SJSA1 (cell line): ENCODE data around the gene TXNDC8. TPM values are rescaled to one million over a fixed set of nuclear protein-coding genes. Genes with fewer than 3 reads are reported as not detected.

Experiments
- DNase-seq, 2 experiments: peaks; one replicate each; pipeline ENCODE4 v3.0.0-alpha.2; 2015 to 2020; ENCODE audit warnings: low spot score in 2 of 2, low read depth in 1 of 2
- H3K27ac ChIP-seq: fragments of 250-450 bp; sonication (Bioruptor Pico); 2 replicates; pipeline ENCODE4 v1.5.1; 2020; ENCODE audit warnings: mild to moderate bottlenecking, moderate library complexity
- H3K27me3 ChIP-seq: fragments of 250-450 bp; sonication (Bioruptor Pico); replicated peaks from 2 replicates; pipeline ENCODE4 v1.5.1; 2020; ENCODE audit warnings: mild to moderate bottlenecking, moderate library complexity
- H3K36me3 ChIP-seq: fragments of 250-450 bp; sonication (Bioruptor Pico); 2 replicates; pipeline ENCODE4 v1.5.1; 2020; ENCODE audit warnings: mild to moderate bottlenecking
- H3K4me1 ChIP-seq: fragments of 250-450 bp; sonication (Bioruptor Pico); replicated peaks from 2 replicates; pipeline ENCODE4 v1.6.1; 2021; ENCODE audit warnings: mild to moderate bottlenecking
- H3K4me3 ChIP-seq: fragments of 250-450 bp; sonication (Bioruptor Pico); 2 replicates; pipeline ENCODE4 v1.5.1; 2020; ENCODE audit warnings: mild to moderate bottlenecking
- H3K9me3 ChIP-seq: fragments of 250-450 bp; sonication (Bioruptor Pico); replicated peaks from 2 replicates; pipeline ENCODE4 v1.5.1; 2020; ENCODE audit warnings: mild to moderate bottlenecking
- total RNA-seq: library from RNA; depleted of rRNA; stranded (reverse); fragments of >200 nt; shearing (Covaris generic); gene quantifications from 2 replicates; pipeline ENCODE4 v1.2.3, GENCODE V29; 2014

The TXNDC8 gene
- total RNA-seq, 1 experiment from 2014 or later = not detected

- no peak for DNase-seq
- Histone ChIP-seq H3K36me3 (no peaks in the 10 kb centered on the region), H3K4me3 (no peak overlapping the region), H3K4me1 (0 out of 2 replicates have a peak, but pooled peaks cover 4% of the 10 kb centered on the region), H3K27ac (no peak overlapping the region), H3K9me3 (no peaks in the 10 kb centered on the region), H3K27me3 (no peaks in the 10 kb centered on the region)
These were observed 55.0 kb downstream of the TXNDC8 start for GRCh38 chr9:110282739-110283081.

GRCh38 chr9:110282018-110282738 is 55.5 kb downstream of the TXNDC8 start:
- Histone ChIP-seq H3K9me3 (no peaks in the 10 kb centered on the region), H3K27ac (no peak overlapping the region)
- DNase-seq = no peak

GRCh38 chr9:110278080-110278707 is 59.5 kb downstream of the TXNDC8 start:
- Histone ChIP-seq H3K36me3 (no peaks in the 10 kb centered on the region), H3K9me3 (no peaks in the 10 kb centered on the region), H3K27ac (no peak overlapping the region), H3K4me3 (no peak overlapping the region), H3K4me1 (0 out of 2 replicates have a peak, but pooled peaks cover 4% of the 10 kb centered on the region), H3K27me3 (no peaks in the 10 kb centered on the region)
- DNase-seq = peak in 1 of 2 experiments; percentile 15

More at GRCh38 chr9:110282018-110282738, 55.5 kb downstream of the TXNDC8 start:
- no peaks in the 10 kb centered on the region for H3K36me3 ChIP-seq
- H3K27me3 ChIP-seq = no peaks in the 10 kb centered on the region
- 0 out of 2 replicates have a peak, but pooled peaks cover 4% of the 10 kb centered on the region for H3K4me1 ChIP-seq
- H3K4me3 ChIP-seq = no peak overlapping the region

GRCh38 chr9:110276781-110277180 is 60.9 kb downstream of the TXNDC8 start:
- Histone ChIP-seq H3K27me3 (no peaks in the 10 kb centered on the region), H3K9me3 (no peaks in the 10 kb centered on the region), H3K27ac (no peak overlapping the region), H3K4me1 (0 out of 2 replicates have a peak, but pooled peaks cover 4% of the 10 kb centered on the region), H3K36me3 (no peaks in the 10 kb centered on the region), H3K4me3 (no peak overlapping the region)
- DNase-seq = no peak

GRCh38 chr9:110270211-110270995 is 67.3 kb downstream of the TXNDC8 start:
- Histone ChIP-seq H3K9me3 (no peaks in the 10 kb centered on the region), H3K27ac (no peak overlapping the region), H3K4me3 (no peak overlapping the region), H3K4me1 (no peaks in the 10 kb centered on the region), H3K27me3 (no peaks in the 10 kb centered on the region), H3K36me3 (no peaks in the 10 kb centered on the region)
- DNase-seq = no peak

GRCh38 chr9:110266795-110267194 is 70.9 kb downstream of the TXNDC8 start:
- Histone ChIP-seq H3K27ac (no peak overlapping the region), H3K4me3 (no peak overlapping the region), H3K9me3 (no peaks in the 10 kb centered on the region), H3K4me1 (no peaks in the 10 kb centered on the region), H3K36me3 (no peaks in the 10 kb centered on the region), H3K27me3 (no peaks in the 10 kb centered on the region)
- no peak for DNase-seq

- peaks cover 3% of the 10 kb centered on the region for H3K36me3 ChIP-seq
- H3K27ac ChIP-seq = no peak overlapping the region
- no peak for DNase-seq
- H3K4me1 ChIP-seq = peaks cover 13% of the 10 kb centered on the region
- H3K9me3 ChIP-seq = no peaks in the 10 kb centered on the region
- no peak overlapping the region for H3K4me3 ChIP-seq
- H3K27me3 ChIP-seq = no peaks in the 10 kb centered on the region
These were observed 76.0 kb downstream of the TXNDC8 start for GRCh38 chr9:110261632-110262031.

GRCh38 chr9:110260911-110261310 is 76.8 kb downstream of the TXNDC8 start:
- H3K4me1 ChIP-seq = peaks cover 13% of the 10 kb centered on the region
- no peak for DNase-seq
- no peaks in the 10 kb centered on the region for H3K9me3 ChIP-seq
- H3K27ac ChIP-seq = no peak overlapping the region
- H3K36me3 ChIP-seq = peaks cover 8% of the 10 kb centered on the region
- H3K4me3 ChIP-seq = no peak overlapping the region
- no peaks in the 10 kb centered on the region for H3K27me3 ChIP-seq

- Histone ChIP-seq H3K27me3 (no peaks in the 10 kb centered on the region), H3K4me1 (peaks cover 19% of the 10 kb centered on the region), H3K36me3 (peaks cover 14% of the 10 kb centered on the region), H3K4me3 (no peak overlapping the region), H3K27ac (no peak overlapping the region), H3K9me3 (no peaks in the 10 kb centered on the region)
- DNase-seq = no peak
These were observed 78.1 kb downstream of the TXNDC8 start for GRCh38 chr9:110259566-110259965.

GRCh38 chr9:110258690-110259091 is 79.0 kb downstream of the TXNDC8 start:
- no peaks in the 10 kb centered on the region for H3K27me3 ChIP-seq
- no peak for DNase-seq
- no peak overlapping the region for H3K4me3 ChIP-seq
- peaks cover 14% of the 10 kb centered on the region for H3K36me3 ChIP-seq
- H3K27ac ChIP-seq = no peak overlapping the region
- H3K4me1 ChIP-seq = peaks cover 19% of the 10 kb centered on the region
- H3K9me3 ChIP-seq = no peaks in the 10 kb centered on the region

- peaks cover 23% of the 10 kb centered on the region for H3K4me1 ChIP-seq
- H3K27ac ChIP-seq = peak overlapping the region; percentile 89; the same call in 1 of the 2 replicates
- H3K4me3 ChIP-seq = no peak overlapping the region
- H3K27me3 ChIP-seq = no peaks in the 10 kb centered on the region
- H3K9me3 ChIP-seq = no peaks in the 10 kb centered on the region
- H3K36me3 ChIP-seq = peaks cover 14% of the 10 kb centered on the region
- no peak for DNase-seq
These were observed 79.7 kb downstream of the TXNDC8 start for GRCh38 chr9:110257956-110258355.

- peak overlapping the region; percentile 86 for H3K4me3 ChIP-seq
- peaks cover 14% of the 10 kb centered on the region for H3K36me3 ChIP-seq
- DNase-seq = no peak
- H3K4me1 ChIP-seq = peaks cover 29% of the 10 kb centered on the region
- H3K9me3 ChIP-seq = no peaks in the 10 kb centered on the region
- peak overlapping the region; percentile 89 for H3K27ac ChIP-seq
- no peaks in the 10 kb centered on the region for H3K27me3 ChIP-seq
These were observed 80.4 kb downstream of the TXNDC8 start for GRCh38 chr9:110257097-110257841.

- peak within 1 kb of the TSS; percentile 86 for H3K4me3 ChIP-seq
These were observed 81.1 kb downstream of the TXNDC8 start, which contains the start of gene TXN for GRCh38 chr9:110256380-110257096. Gene TXN (minus strand): TSS chr9:110256507. CDS start chr9:110256435, 72 bp downstream.

More at GRCh38 chr9:110256380-110257096, 81.1 kb downstream of the TXNDC8 start, which contains the start of gene TXN:
- Histone ChIP-seq H3K36me3 (peaks cover 14% of the 10 kb centered on the region), H3K27ac (peak within 1 kb of the TSS; percentile 89), H3K4me1 (peaks cover 29% of the 10 kb centered on the region), H3K27me3 (no peaks in the 10 kb centered on the region), H3K9me3 (no peaks in the 10 kb centered on the region)
- peak; percentile 77 to 86 for DNase-seq
